ENCODE measurements around the gene EDAR.

Gene EDAR

GRCh38 chr2:108854484-108854883, 134.5 kb downstream of the EDAR start:
- DNase-seq (ENCODE audit: low spot score in 2 of 2) (no peak), ATAC-seq (replicated peaks; ENCODE audit: extremely low read depth, poor library complexity, severe bottlenecking) (no peak)
- Mint-ChIP-seq H3K27me3 (no peaks in the 10 kb centered on the region), H3K4me1 (no peaks in the 10 kb centered on the region), H3K4me3 (no peak overlapping the region), H3K9me3 (no peaks in the 10 kb centered on the region), H3K27ac (ENCODE audit: low read depth) (no peak overlapping the region), H3K36me3 (ENCODE audit: insufficient read depth) (peaks cover 4% of the 10 kb centered on the region)

DNA sequence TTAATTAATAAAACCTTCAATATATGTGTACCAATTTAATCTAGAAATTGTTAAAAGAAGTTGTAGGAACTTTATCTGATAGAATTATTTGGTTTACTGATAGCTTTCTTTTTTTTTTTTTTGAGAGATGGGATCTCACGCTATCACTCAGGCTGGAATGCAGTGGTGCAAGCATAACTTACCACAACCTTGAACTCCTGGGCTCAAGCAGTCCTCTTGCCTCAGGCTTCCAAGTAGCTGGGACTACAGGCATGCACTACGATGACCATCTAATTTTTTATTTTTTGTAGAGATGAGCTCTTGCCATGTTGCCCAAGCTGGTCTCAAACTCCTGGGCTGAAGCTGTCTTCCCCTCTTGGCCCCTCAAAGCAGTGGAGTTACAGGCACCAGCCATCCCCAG, 135.6 kb downstream of the EDAR start:
- DNase-seq (ENCODE audit: low spot score in 2 of 2), result no peak

DNA sequence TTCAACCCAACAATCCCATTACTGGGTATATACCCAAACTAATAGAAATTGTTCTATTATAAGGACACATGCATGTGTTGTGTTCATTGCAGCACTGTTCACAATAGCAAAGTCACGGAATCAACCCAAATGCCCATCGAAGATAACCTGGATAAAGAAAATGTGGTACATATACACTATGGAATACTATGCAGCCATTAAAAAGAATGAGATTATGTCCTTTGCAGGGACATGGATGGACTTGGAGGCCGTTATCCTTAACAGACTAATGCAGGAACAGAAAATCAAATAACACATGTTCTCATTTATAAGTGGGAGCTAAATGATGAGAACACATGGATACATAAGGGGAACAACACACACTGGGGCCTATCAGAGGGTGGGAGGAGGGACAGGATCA, 136.6 kb downstream of the EDAR start:
- Mint-ChIP-seq H3K36me3 (ENCODE audit: insufficient read depth) (peaks cover 3% of the 10 kb centered on the region), H3K4me3 (no peak overlapping the region), H3K27me3 (no peaks in the 10 kb centered on the region), H3K4me1 (no peaks in the 10 kb centered on the region), H3K27ac (ENCODE audit: low read depth) (no peak overlapping the region), H3K9me3 (no peaks in the 10 kb centered on the region)
- no peak for DNase-seq (ENCODE audit: low spot score in 2 of 2)
- ATAC-seq (replicated peaks; ENCODE audit: extremely low read depth, poor library complexity, severe bottlenecking), result no peak

More for the DNA sequence above, 135.6 kb downstream of the EDAR start:
- no peaks in the 10 kb centered on the region for H3K27me3 Mint-ChIP-seq
- H3K36me3 Mint-ChIP-seq (ENCODE audit: insufficient read depth), result peaks cover 4% of the 10 kb centered on the region
- H3K27ac Mint-ChIP-seq (ENCODE audit: low read depth), result no peak overlapping the region
- no peak overlapping the region for H3K4me3 Mint-ChIP-seq
- H3K4me1 Mint-ChIP-seq, result no peaks in the 10 kb centered on the region
- H3K9me3 Mint-ChIP-seq, result no peaks in the 10 kb centered on the region
- no peak for ATAC-seq (replicated peaks; ENCODE audit: extremely low read depth, poor library complexity, severe bottlenecking)

GRCh38 chr2:108847000-108847399, 142.0 kb downstream of the EDAR start:
- DNase-seq (ENCODE audit: low spot score in 2 of 2), result no peak
- Mint-ChIP-seq H3K4me1 (no peaks in the 10 kb centered on the region), H3K27ac (ENCODE audit: low read depth) (no peak overlapping the region), H3K27me3 (no peaks in the 10 kb centered on the region), H3K9me3 (no peaks in the 10 kb centered on the region), H3K36me3 (ENCODE audit: insufficient read depth) (no peaks in the 10 kb centered on the region), H3K4me3 (no peak overlapping the region)
- ATAC-seq (replicated peaks; ENCODE audit: extremely low read depth, poor library complexity, severe bottlenecking), result no peak

DNA sequence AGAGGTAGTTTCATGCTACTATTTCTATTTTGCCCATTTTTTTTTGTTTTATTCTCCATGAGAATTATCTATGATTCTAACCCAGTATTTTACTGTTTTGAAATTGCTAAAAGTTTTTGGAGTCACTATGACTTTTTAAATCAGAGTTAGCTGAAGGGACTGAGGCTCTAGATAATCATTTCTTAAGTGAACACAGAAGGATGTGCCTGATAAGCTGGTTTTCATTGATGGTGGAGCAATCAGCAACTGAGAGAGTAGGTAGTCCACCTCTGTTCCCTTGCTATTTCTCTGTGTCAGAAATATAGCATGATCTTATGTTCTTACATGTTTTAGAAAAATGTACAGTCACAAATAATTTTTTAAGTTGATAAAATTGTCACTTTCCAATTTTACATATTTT, 143.1 kb downstream of the EDAR start:
- no peaks in the 10 kb centered on the region for H3K36me3 Mint-ChIP-seq (ENCODE audit: insufficient read depth)
- H3K9me3 Mint-ChIP-seq, result no peaks in the 10 kb centered on the region
- DNase-seq (ENCODE audit: low spot score in 2 of 2), result no peak
- H3K27me3 Mint-ChIP-seq, result no peaks in the 10 kb centered on the region
- ATAC-seq (replicated peaks; ENCODE audit: extremely low read depth, poor library complexity, severe bottlenecking), result no peak
- no peak overlapping the region for H3K27ac Mint-ChIP-seq (ENCODE audit: low read depth)
- no peaks in the 10 kb centered on the region for H3K4me1 Mint-ChIP-seq
- H3K4me3 Mint-ChIP-seq, result no peak overlapping the region

Data from central memory CD8-positive, alpha-beta T cell (primary cell).